ENCODE measurements around the gene CYP4A22. TPM values are rescaled to one million over a fixed set of nuclear protein-coding genes. Genes with fewer than 3 reads are reported as not detected.
A peak's percentile ranks its signal among the peaks of the same experiment; 100 is the strongest.

CYP4A22 gene
- total RNA-seq, 4 donors from 2014 or later, result not detected

GRCh38 chr1:47179988-47180563 lies 42.8 kb downstream of the CYP4A22 start:
- TF ChIP-seq CTCF (IDR thresholded peaks at IDR 0.05) (no peak), POLR2A (IDR thresholded peaks at IDR 0.05) (no peak)
- 54 to 62% methylated on average over 3 of the region's 3 CpGs for WGBS, 2 donors
- peaks cover 12 to 14% of the 10 kb centered on the region in 2 donors for H3K4me1 ChIP-seq
- intact Hi-C loops (cut with DNase I), result loop anchor here (10.0 kb wide), 3 partner anchors 155 to 535 kb away; partner anchors contain the start of genes CMPK1 and FOXD2
- no peaks in the 10 kb centered on the region for H3K36me3 ChIP-seq
- no peaks in the 10 kb centered on the region for H3K27me3 ChIP-seq
- DNase-seq, result no peak
- H3K4me3 ChIP-seq (replicated peaks in 1 of 3), result peak overlapping the region in 1 of 3 donors; percentile 29
- H3K9me3 ChIP-seq, result no peaks in the 10 kb centered on the region
- H3K27ac ChIP-seq, result no peak overlapping the region

GRCh38 chr1:47180603-47181094 lies 43.4 kb downstream of the CYP4A22 start:
- peak in 1 of 2 donors; percentile 28 for DNase-seq
- intact Hi-C loops (cut with DNase I), result loop anchor here (10.0 kb wide), 3 partner anchors 154 to 534 kb away; partner anchors contain the start of genes CMPK1 and FOXD2
- no peak overlapping the region for H3K27ac ChIP-seq
- peaks cover 12 to 14% of the 10 kb centered on the region in 2 donors for H3K4me1 ChIP-seq
- H3K9me3 ChIP-seq, result no peaks in the 10 kb centered on the region
- TF ChIP-seq CTCF (IDR thresholded peaks at IDR 0.05), result no peak
- TF ChIP-seq POLR2A (IDR thresholded peaks at IDR 0.05), result no peak
- WGBS, 2 donors, result 58 to 64% methylated on average over 3 of the region's 3 CpGs
- no peak overlapping the region for H3K4me3 ChIP-seq (replicated peaks in 1 of 3)
- no peaks in the 10 kb centered on the region for H3K27me3 ChIP-seq
- no peaks in the 10 kb centered on the region for H3K36me3 ChIP-seq

GRCh38 chr1:47181095-47181954 lies 44.1 kb downstream of the CYP4A22 start:
- H3K4me3 ChIP-seq (replicated peaks in 1 of 3), result no peak overlapping the region
- no peaks in the 10 kb centered on the region for H3K9me3 ChIP-seq
- no peaks in the 10 kb centered on the region for H3K36me3 ChIP-seq
- no peaks in the 10 kb centered on the region for H3K27me3 ChIP-seq
- intact Hi-C loops (cut with DNase I), result loop anchor here (10.0 kb wide), 3 partner anchors 153 to 533 kb away; partner anchors contain the start of genes CMPK1 and FOXD2
- no peak for DNase-seq
- peaks cover 12 to 14% of the 10 kb centered on the region in 2 donors for H3K4me1 ChIP-seq
- 57 to 65% methylated on average over 9 to 11 of the region's 18 CpGs for WGBS, 2 donors
- H3K27ac ChIP-seq, result no peak overlapping the region
- TF ChIP-seq POLR2A (IDR thresholded peaks at IDR 0.05), result no peak
- TF ChIP-seq CTCF (IDR thresholded peaks at IDR 0.05), result no peak

GRCh38 chr1:47181955-47182675 lies 44.9 kb downstream of the CYP4A22 start:
- no peak for DNase-seq
- H3K27ac ChIP-seq, result no peak overlapping the region
- H3K27me3 ChIP-seq, result no peaks in the 10 kb centered on the region
- H3K9me3 ChIP-seq, result no peaks in the 10 kb centered on the region
- intact Hi-C loops (cut with DNase I), result loop anchor here (10.0 kb wide), 3 partner anchors 153 to 533 kb away; partner anchors contain the start of genes CMPK1 and FOXD2
- H3K4me1 ChIP-seq, result peaks cover 12 to 14% of the 10 kb centered on the region in 2 donors
- TF ChIP-seq POLR2A (IDR thresholded peaks at IDR 0.05), result no peak
- TF ChIP-seq CTCF (IDR thresholded peaks at IDR 0.05), result no peak
- no peaks in the 10 kb centered on the region for H3K36me3 ChIP-seq
- no peak overlapping the region for H3K4me3 ChIP-seq (replicated peaks in 1 of 3)
- WGBS, 2 donors, result 70 to 81% methylated on average over 7 of the region's 7 CpGs

All from thyroid gland (tissue), 4 donors.